ENCODE results near the gene KIFC3. TPM values are rescaled to one million over a fixed set of nuclear protein-coding genes. Genes with fewer than 3 reads are reported as not detected.

Gene KIFC3
- total and polyA plus RNA-seq, 2 of the 13 experiments (the other 11 are each of a cell fraction or from before 2014, with no cell fraction given): 42.1 to 45.3 TPM

DNA sequence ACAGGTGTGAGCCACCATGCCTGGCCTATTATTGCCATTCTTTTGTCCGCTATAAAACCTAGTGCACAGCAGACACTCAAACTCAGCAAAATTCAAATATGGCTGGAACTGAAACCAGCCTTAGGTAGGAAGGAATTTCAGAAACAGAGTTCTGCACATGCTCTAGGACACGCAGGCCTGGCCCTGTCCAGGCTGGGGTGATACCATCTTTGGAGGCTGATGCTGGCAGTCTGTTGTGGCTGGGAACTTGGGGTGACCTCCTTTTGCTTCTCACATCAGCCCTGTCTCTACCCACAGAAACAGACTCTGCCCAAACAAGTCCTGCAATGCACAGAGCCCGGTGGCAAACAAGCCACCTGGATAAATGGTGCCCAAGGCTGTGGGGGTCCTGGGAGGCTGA, 12.6 kb upstream of the KIFC3 start:
- H3K27ac ChIP-seq (ENCODE audit: extremely low read length, insufficient read depth, low read length): no peak overlapping the region
- TF ChIP-seq KDM2A (CRISPR knock-in tag; IDR thresholded peaks at IDR 0.05; ENCODE audit: borderline replicate concordance, low read depth) (0 out of 2 replicates have a peak, but pooled peaks have one; percentile 9), ZNF879 (CRISPR knock-in tag; IDR thresholded peaks at IDR 0.05) (no peak)
- ChIA-PET POLR2A (interaction anchor here (1.4 kb wide), 1 partner anchor 12 kb away, joined by 5 read pairs; no protein-coding TSS in a partner anchor), CTCF (ENCODE audit: low intra/inter-chr PET ratio, low total read pairs) (no interaction called here)
- H3K4me1 ChIP-seq (ENCODE audit: insufficient read depth, low read length): peaks cover 45% of the 10 kb centered on the region
- no peak for FAIRE-seq
- H3K79me2 ChIP-seq (ENCODE audit: insufficient read depth, low read length): no peaks in the 10 kb centered on the region
- no TSS peak for BruUV-seq (replicated peaks)
- ATAC-seq: no peak
- in situ Hi-C loops (cut with HindIII; ENCODE audit: extremely low pct_ligation_motif_present, low pct_unique_long_range_greater_than_20kb): no loop called here
- no peak overlapping the region for H2AFZ ChIP-seq (ENCODE audit: low read length)
- WGBS (ENCODE audit: low lambda C conversion rate): 88% methylated on average over 3 of the region's 3 CpGs
- H3K4me3 ChIP-seq (replicated peaks in 1 of 3; ENCODE audit: insufficient read depth in 1 of 3, low read depth in 2 of 3, low read length in 3 of 3): no peak overlapping the region
- intact Hi-C loops (cut with micrococcal nuclease; ENCODE audit: unreplicated experiment): no loop called here
- H3K27me3 ChIP-seq (ENCODE audit: control insufficient read depth in 1 of 2, insufficient read depth in 2 of 2, low read length in 2 of 2): no peaks in the 10 kb centered on the region
- no peaks in the 10 kb centered on the region for H3K9me3 ChIP-seq (ENCODE audit: low read length)
- no peak overlapping the region for H3K4me2 ChIP-seq (ENCODE audit: low read depth, low read length)
- H3K9ac ChIP-seq (ENCODE audit: insufficient read depth, low read depth, low read length): no peak overlapping the region
- H4K20me1 ChIP-seq (ENCODE audit: insufficient read depth, low read length): no peaks in the 10 kb centered on the region
- H3K36me3 ChIP-seq (replicated peaks in 1 of 2; ENCODE audit: control insufficient read depth in 1 of 2, insufficient read depth in 2 of 2, low read length in 2 of 2): no peaks in the 10 kb centered on the region
- no peak for DNase-seq (ENCODE audit: low spot score)

DNA sequence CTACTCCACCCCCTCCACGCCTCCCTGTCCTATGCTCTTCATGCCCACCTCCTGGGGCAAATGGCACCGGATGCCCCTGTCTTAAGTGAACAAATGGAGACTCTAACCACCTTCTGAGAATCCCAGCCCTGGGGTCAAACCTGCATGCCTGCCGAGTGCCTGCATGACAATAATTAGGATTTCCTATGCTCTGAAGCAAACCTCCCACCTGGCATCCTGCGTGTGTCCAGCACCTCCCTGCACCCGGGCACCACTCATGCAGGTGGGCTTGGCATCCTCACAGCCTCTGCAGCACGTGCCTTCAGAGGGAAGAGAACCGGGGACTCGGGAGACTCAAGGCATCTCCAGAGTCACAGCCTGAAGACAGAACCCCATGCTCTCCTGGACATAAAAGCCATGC, 11.2 kb upstream of the KIFC3 start:
- no TSS peak for BruUV-seq (replicated peaks)
- no peak for DNase-seq (ENCODE audit: low spot score)
- ATAC-seq: no peak
- WGBS (ENCODE audit: low lambda C conversion rate): 93% methylated on average over 8 of the region's 8 CpGs
- no peaks in the 10 kb centered on the region for H4K20me1 ChIP-seq (ENCODE audit: insufficient read depth, low read length)
- no peaks in the 10 kb centered on the region for H3K9me3 ChIP-seq (ENCODE audit: low read length)
- no peaks in the 10 kb centered on the region for H3K36me3 ChIP-seq (replicated peaks in 1 of 2; ENCODE audit: control insufficient read depth in 1 of 2, insufficient read depth in 2 of 2, low read length in 2 of 2)
- H3K4me2 ChIP-seq (ENCODE audit: low read depth, low read length): no peak overlapping the region
- POLR2A ChIA-PET: interaction anchor here (1.2 to 4.0 kb wide), 3 partner anchors 8 to 31 kb away, joined by 4 to 37 read pairs (median 5); no protein-coding TSS in a partner anchor
- H3K27me3 ChIP-seq (ENCODE audit: control insufficient read depth in 1 of 2, insufficient read depth in 2 of 2, low read length in 2 of 2): no peaks in the 10 kb centered on the region
- H2AFZ ChIP-seq (ENCODE audit: low read length): no peak overlapping the region
- H3K27ac ChIP-seq (ENCODE audit: extremely low read length, insufficient read depth, low read length): no peak overlapping the region
- intact Hi-C loops (cut with micrococcal nuclease; ENCODE audit: unreplicated experiment) (no loop called here), in situ Hi-C loops (cut with HindIII; ENCODE audit: extremely low pct_ligation_motif_present, low pct_unique_long_range_greater_than_20kb) (no loop called here)
- H3K9ac ChIP-seq (ENCODE audit: insufficient read depth, low read depth, low read length): no peak overlapping the region
- CTCF ChIA-PET (ENCODE audit: low intra/inter-chr PET ratio, low total read pairs): no interaction called here
- peaks cover 59% of the 10 kb centered on the region for H3K4me1 ChIP-seq (ENCODE audit: insufficient read depth, low read length)
- no peaks in the 10 kb centered on the region for H3K79me2 ChIP-seq (ENCODE audit: insufficient read depth, low read length)
- H3K4me3 ChIP-seq (replicated peaks in 1 of 3; ENCODE audit: insufficient read depth in 1 of 3, low read depth in 2 of 3, low read length in 3 of 3): no peak overlapping the region
- no peak for FAIRE-seq
- TF ChIP-seq, protein P1, sequence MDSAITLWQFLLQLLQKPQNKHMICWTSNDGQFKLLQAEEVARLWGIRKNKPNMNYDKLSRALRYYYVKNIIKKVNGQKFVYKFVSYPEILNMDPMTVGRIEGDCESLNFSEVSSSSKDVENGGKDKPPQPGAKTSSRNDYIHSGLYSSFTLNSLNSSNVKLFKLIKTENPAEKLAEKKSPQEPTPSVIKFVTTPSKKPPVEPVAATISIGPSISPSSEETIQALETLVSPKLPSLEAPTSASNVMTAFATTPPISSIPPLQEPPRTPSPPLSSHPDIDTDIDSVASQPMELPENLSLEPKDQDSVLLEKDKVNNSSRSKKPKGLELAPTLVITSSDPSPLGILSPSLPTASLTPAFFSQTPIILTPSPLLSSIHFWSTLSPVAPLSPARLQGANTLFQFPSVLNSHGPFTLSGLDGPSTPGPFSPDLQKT (CRISPR knock-in tag; IDR thresholded peaks at IDR 0.05; ENCODE audit: borderline replicate concordance): no peak
- TF ChIP-seq, protein P2, sequence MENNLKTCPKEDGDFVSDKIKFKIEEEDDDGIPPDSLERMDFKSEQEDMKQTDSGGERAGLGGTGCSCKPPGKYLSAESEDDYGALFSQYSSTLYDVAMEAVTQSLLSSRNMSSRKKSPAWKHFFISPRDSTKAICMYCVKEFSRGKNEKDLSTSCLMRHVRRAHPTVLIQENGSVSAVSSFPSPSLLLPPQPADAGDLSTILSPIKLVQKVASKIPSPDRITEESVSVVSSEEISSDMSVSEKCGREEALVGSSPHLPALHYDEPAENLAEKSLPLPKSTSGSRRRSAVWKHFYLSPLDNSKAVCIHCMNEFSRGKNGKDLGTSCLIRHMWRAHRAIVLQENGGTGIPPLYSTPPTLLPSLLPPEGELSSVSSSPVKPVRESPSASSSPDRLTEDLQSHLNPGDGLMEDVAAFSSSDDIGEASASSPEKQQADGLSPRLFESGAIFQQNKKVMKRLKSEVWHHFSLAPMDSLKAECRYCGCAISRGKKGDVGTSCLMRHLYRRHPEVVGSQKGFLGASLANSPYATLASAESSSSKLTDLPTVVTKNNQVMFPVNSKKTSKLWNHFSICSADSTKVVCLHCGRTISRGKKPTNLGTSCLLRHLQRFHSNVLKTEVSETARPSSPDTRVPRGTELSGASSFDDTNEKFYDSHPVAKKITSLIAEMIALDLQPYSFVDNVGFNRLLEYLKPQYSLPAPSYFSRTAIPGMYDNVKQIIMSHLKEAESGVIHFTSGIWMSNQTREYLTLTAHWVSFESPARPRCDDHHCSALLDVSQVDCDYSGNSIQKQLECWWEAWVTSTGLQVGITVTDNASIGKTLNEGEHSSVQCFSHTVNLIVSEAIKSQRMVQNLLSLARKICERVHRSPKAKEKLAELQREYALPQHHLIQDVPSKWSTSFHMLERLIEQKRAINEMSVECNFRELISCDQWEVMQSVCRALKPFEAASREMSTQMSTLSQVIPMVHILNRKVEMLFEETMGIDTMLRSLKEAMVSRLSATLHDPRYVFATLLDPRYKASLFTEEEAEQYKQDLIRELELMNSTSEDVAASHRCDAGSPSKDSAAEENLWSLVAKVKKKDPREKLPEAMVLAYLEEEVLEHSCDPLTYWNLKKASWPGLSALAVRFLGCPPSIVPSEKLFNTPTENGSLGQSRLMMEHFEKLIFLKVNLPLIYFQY (CRISPR knock-in tag; IDR thresholded peaks at IDR 0.05; ENCODE audit: borderline replicate concordance): no peak
- TF ChIP-seq GATA4 (IDR thresholded peaks at IDR 0.05; ENCODE audit: borderline replicate concordance, low read depth) (no peak), ZNF780A (CRISPR knock-in tag; IDR thresholded peaks at IDR 0.05) (no peak), ZNF558 (CRISPR knock-in tag; IDR thresholded peaks at IDR 0.05; ENCODE audit: borderline replicate concordance) (no peak), ZSCAN31 (CRISPR knock-in tag; IDR thresholded peaks at IDR 0.05; ENCODE audit: low read depth) (no peak), NAIF1 (CRISPR knock-in tag; IDR thresholded peaks at IDR 0.05; ENCODE audit: borderline replicate concordance) (no peak)

Measured in HepG2 (cell line).